HG02798 (cell line): ENCODE results near the gene MYO16.
"Not testable (repeated sequence)": the region's sequence is repeated elsewhere in the genome, so short reads cannot be mapped to it uniquely, and the experiment has no call there.

ENCODE experiments used
- ATAC-seq: cut with Tn5 transposase; IDR thresholded peaks from one replicate; pipeline ENCODE4 v1.9.1; 2021; ENCODE audit warnings: mild to moderate bottlenecking; ENCODE audit not compliant: unreplicated experiment, poor library complexity

MYO16 gene

GRCh38 chr13:109009756-109010155, 380.3 kb downstream of the MYO16 start:
- ATAC-seq, result no peak

GRCh38 chr13:109010912-109011311, 381.5 kb downstream of the MYO16 start:
- ATAC-seq, result no peak

GRCh38 chr13:109012115-109012514, 382.7 kb downstream of the MYO16 start:
- ATAC-seq, result no peak

- ATAC-seq, result no peak
These were observed 392.1 kb downstream of the MYO16 start for GRCh38 chr13:109021558-109021957.

GRCh38 chr13:109024611-109025010, 395.2 kb downstream of the MYO16 start:
- ATAC-seq, result no peak

GRCh38 chr13:109026266-109026665, 396.9 kb downstream of the MYO16 start:
- no peak for ATAC-seq

GRCh38 chr13:109028624-109029023, 399.2 kb downstream of the MYO16 start:
- ATAC-seq, result no peak

- no peak for ATAC-seq
These were observed 403.7 kb downstream of the MYO16 start for GRCh38 chr13:109033090-109033489.

- ATAC-seq, result no peak
These were observed 406.8 kb downstream of the MYO16 start for GRCh38 chr13:109036078-109036780.

GRCh38 chr13:109043636-109044035, 414.2 kb downstream of the MYO16 start:
- ATAC-seq, result no peak

GRCh38 chr13:109055850-109056249, 426.4 kb downstream of the MYO16 start:
- no peak for ATAC-seq

- ATAC-seq, result no peak
These were observed 428.7 kb downstream of the MYO16 start for GRCh38 chr13:109058087-109058486.

GRCh38 chr13:109072505-109072904, 443.1 kb downstream of the MYO16 start:
- ATAC-seq, result no peak

- ATAC-seq, result no peak
These were observed 445.0 kb downstream of the MYO16 start for GRCh38 chr13:109074436-109074835.

GRCh38 chr13:109074853-109075252, 445.4 kb downstream of the MYO16 start:
- no peak for ATAC-seq

- no peak for ATAC-seq
These were observed 458.7 kb downstream of the MYO16 start for GRCh38 chr13:109087916-109088623.

GRCh38 chr13:109088624-109088917, 459.2 kb downstream of the MYO16 start:
- no peak for ATAC-seq

GRCh38 chr13:109090796-109091195, 461.4 kb downstream of the MYO16 start:
- ATAC-seq, result no peak

- ATAC-seq, result no peak
These were observed 461.8 kb downstream of the MYO16 start for GRCh38 chr13:109091249-109091648.

- ATAC-seq, result not testable (repeated sequence)
These were observed 462.8 kb downstream of the MYO16 start for GRCh38 chr13:109092186-109092585.

- ATAC-seq, result no peak
These were observed 464.6 kb downstream of the MYO16 start for GRCh38 chr13:109093998-109094397.

GRCh38 chr13:109095126-109095525, 465.7 kb downstream of the MYO16 start:
- ATAC-seq, result no peak
